GM19397 (cell line): ENCODE data around the gene CDC14B.
"Not testable (repeated sequence)": the region's sequence is repeated elsewhere in the genome, so short reads cannot be mapped to it uniquely, and the experiment has no call there.

Source experiments
- ATAC-seq: cut with Tn5 transposase; IDR thresholded peaks from one replicate; pipeline ENCODE4 v1.9.1; 2021; ENCODE audit warnings: mild to moderate bottlenecking, moderate library complexity; ENCODE audit not compliant: unreplicated experiment

The CDC14B gene

DNA sequence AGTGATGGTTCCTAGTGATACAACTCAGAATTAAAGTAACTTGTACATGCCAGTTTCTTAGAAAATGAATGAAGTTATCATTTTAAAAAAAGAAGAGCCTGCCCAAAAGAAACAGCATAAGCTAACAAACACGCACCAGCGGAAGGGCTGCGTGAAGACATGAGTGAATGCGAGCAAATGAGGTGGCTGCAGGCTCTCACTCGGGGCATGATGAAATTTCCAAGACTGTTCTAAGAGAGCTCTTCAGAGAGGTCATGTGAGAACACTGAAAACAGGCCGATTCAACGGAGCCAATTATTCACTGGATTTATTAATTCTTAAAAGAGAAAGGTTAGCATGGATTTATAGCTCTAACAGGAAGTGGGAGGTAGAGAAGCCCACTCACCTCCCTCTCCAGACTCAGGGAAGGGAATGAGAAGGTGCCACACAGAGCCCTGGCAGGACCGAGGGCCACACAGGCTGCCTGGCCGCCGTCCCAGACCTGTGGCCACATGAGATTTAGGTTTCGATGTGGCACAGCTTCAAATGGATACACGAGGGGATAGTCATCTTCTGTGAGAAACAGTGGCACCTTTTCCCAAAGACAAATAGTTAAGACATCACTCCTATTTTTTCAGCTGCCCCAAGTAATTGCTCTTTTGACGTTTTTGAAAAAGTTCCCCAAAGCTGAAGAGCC is 114.2 kb downstream of the CDC14B start:
- ATAC-seq: no peak

- ATAC-seq: no peak
Observed at GRCh38 chr9:96503918-96504317, 115.7 kb downstream of the CDC14B start.

- ATAC-seq: not testable (repeated sequence)
Observed at GRCh38 chr9:96503374-96503748, 116.3 kb downstream of the CDC14B start.

GRCh38 chr9:96502539-96503373 is 116.9 kb downstream of the CDC14B start:
- no peak for ATAC-seq

DNA sequence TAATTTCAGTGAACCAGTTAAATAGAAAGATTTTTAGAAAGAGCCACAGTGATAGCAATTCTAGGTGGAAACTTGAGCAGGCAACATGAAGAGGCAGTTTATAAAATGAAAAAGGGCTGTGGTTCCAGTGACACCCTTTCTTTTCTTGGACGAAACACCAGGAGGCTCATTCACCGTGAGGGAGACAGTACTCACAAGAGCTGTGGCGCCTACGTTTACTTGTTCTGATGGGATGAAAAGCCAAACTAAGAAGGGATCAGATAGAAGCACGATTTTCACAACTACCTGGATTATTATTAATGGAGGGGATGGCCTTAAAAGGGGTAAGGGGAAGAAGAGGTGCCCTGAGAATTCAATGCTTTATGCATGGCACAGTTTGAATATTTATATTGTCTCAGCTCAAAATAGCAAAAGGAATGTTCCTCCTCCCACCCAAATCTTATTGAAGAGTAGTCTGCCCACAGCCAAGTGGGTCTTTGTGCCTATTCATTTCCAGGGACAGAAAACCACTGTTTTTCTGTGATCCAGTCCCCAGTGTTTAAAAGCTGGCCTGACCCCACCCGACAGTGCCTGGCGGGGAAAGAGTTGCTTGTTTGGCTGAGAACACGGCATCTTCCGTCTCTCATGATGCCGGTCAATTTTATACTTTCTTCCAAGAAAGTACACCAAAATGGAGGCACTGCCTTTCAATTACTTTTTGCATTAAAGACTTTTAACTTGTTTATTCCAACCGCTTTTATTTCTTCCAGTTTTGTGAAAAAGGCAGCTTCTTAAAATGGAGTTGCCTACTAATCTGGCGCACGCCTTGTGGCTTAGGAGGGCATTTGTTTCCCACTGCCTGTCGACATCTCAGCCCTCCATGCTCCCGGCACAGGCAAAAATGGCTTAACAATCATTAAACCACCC is 117.8 kb downstream of the CDC14B start:
- no peak for ATAC-seq

GRCh38 chr9:96500696-96501632 is 118.7 kb downstream of the CDC14B start:
- no peak for ATAC-seq

DNA sequence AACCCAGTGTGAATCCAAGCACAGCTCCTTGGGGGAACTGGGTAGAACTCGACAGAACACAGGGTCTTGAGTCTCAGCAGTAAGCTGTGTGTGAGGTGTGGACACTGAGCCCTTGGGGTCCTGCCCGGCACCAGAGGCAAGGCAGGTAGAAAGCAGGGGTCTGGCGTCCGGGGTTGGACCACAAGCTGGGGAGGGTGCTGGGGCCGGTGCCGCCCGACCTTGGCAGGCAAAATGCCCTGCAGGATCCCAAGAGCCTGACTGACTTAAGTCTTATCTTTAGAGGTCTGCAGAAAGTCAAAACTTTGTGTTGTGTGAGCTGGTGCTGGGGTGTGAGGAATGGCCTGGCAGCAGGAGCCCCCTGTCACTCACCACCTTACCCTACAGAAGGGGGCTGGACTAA is 120.4 kb downstream of the CDC14B start:
- ATAC-seq: no peak

GRCh38 chr9:96498796-96499195 is 120.8 kb downstream of the CDC14B start:
- ATAC-seq: no peak

- no peak for ATAC-seq
Observed at GRCh38 chr9:96497117-96497399, 122.6 kb downstream of the CDC14B start.

DNA sequence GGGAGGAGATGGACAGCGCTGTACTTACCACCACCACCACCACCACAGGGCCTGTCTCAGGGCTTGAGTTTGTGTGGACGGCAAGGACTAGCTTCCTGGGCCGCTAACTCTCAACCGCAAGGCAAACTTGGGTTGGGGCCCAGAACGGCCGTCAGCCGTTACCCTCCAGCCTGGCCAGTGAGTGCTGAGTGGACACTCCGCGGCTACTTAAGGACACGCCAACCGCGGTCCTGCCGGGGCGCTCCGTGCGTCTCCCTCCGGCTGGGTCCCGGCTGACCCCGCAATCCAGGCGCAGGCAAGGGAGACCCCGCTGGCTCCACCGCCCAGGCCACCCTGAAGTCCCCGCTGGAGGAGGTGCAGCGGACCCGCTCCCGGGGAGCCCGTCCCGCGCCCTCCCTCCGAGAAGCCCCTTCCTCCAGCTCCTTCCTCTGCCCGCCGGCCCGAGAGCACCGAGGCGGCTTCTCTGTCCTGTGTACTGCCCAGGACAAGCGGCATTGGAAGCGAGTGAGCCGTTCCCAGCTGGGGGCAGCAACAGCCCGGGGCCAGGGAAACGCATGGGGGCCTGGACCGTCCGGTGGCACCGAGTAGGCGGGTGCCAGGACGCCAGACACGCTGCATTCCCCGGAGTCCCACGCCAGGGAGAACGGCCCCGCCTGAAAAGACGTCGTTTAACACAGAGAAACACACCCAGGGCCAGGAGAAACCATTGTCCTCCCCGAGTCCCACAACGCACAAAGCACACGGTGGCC is 123.1 kb downstream of the CDC14B start:
- ATAC-seq: no peak

DNA sequence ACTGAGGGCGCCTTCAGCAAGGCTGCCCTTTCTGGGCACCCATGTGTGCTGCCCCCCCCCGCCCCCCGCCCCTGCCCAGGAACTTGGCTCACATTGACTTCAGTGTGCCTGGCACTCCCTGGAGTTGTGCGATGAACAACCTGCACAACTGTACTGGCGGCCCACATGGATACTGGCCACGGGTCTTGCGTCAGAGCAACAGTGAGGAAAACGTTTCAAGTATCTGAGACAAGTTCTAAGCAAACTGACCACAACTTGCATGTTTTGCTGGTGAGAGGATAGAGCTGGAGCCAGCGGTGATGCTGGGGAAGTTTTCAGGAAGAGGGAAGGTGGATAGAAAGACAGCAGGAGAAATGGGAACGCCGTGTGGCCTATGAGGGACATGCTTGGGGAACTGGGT is 124.3 kb downstream of the CDC14B start:
- no peak for ATAC-seq

- no peak for ATAC-seq
Observed at GRCh38 chr9:96494215-96494800, 125.3 kb downstream of the CDC14B start.

GRCh38 chr9:96493757-96494156 is 125.9 kb downstream of the CDC14B start:
- no peak for ATAC-seq

GRCh38 chr9:96492993-96493531 is 126.6 kb downstream of the CDC14B start:
- ATAC-seq: no peak

- ATAC-seq: no peak
Observed at GRCh38 chr9:96491880-96492525, 127.6 kb downstream of the CDC14B start.

DNA sequence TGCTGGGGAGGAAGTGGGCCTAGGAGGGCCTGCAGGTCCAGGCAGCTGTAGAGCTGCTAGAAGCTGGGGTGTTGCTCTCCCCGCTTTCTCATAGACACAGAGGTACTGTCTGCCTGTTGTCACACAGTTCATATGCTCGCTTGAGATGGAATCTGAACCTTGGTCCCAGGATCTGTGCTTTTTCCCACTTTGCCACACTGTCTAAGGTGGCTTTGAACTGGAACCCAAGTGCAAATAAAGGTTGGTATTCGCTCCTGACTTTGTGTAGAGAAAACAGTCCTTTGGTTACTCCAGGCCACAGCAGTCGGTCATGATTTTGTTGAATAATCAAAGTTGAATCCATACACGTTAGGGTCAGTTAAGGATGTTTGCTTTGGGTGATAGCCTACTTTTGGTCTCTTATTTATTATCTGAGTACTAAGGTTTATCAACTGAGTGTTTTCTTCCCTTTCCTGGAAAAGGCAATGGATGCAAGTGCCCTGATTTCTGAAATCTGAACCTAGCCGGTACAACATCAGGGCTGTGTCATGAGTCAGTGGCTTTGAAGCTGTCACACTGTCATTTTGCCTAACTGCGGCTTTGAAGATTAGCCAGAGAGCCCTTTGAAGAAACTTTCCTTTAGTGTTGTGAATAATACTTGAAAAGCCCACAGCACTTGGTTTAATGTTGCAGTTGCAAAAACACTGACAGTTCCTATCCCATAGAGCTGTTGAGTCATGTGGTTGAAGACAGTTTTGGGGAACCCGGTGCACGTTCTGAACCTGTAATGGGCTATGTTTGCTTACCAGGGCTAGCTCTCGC is 128.4 kb downstream of the CDC14B start:
- no peak for ATAC-seq

GRCh38 chr9:96490534-96491078 is 129.0 kb downstream of the CDC14B start:
- ATAC-seq: no peak
